NCI-H146 treated with DMSO at 0.1 percent for 48 hours (cell line): Measurements from ENCODE around the gene RIN1.
"Not testable (repeated sequence)": the region's sequence is repeated elsewhere in the genome, so short reads cannot be mapped to it uniquely, and the experiment has no call there.

Experiments
- DNase-seq: peaks from one replicate; lab custom pipeline; 2025; ENCODE audit not compliant: unreplicated experiment; lab: John Stamatoyannopoulos, UW

RIN1 gene

DNA sequence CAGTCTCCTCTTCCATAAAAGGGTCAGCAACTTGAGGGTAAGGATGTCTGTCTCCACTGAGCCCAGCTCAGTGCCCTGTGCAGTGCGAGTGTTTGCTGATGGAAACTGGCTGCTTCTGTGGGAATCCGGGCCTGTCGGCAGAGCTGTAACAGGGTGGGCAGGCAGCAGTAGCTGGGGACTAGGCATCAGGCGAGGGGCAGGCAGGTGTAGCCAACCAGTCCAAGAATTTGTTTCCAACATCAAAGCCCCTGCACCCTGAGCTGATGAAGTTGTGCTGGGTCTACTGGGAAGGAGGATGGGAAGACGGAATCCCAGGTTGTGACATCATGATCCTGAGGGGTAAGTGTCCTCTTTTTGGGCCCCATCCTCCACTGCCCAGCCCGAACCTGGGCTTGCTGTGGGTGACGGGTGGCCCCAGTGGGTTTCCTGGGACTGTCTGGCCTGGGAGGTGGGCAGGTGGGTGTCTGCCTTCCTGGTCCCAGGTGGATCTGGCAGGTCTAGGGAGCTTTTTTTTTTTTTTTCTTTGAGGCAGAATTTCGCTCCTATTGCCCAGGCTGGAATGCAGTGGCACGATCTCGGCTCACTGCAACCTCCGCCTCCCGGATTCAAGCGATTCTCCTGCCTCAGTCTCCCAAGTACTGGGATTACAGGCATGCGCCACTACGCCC lies 24.3 kb upstream of the RIN1 start:
- no peak for DNase-seq

DNA sequence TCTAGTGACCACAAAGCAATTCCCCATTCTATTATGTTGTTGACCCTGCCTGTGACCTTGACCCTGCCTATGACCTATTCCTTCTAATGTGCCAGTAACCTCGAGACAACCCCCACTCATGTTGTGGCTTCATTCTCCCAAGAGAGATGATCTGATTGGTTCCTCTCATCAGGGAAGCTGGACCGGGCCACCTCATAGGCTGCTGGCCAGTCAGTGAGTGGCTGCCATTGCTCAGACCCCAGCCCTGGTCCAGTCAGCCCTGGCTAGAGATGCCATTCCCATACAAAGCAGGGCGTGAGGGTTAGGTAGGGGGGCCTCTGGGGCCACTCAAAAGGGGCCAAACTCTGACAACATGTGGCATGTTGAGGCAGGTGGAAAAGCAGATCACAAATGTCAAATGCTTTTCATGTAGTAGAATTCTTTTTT lies 23.4 kb upstream of the RIN1 start:
- DNase-seq: no peak

DNA sequence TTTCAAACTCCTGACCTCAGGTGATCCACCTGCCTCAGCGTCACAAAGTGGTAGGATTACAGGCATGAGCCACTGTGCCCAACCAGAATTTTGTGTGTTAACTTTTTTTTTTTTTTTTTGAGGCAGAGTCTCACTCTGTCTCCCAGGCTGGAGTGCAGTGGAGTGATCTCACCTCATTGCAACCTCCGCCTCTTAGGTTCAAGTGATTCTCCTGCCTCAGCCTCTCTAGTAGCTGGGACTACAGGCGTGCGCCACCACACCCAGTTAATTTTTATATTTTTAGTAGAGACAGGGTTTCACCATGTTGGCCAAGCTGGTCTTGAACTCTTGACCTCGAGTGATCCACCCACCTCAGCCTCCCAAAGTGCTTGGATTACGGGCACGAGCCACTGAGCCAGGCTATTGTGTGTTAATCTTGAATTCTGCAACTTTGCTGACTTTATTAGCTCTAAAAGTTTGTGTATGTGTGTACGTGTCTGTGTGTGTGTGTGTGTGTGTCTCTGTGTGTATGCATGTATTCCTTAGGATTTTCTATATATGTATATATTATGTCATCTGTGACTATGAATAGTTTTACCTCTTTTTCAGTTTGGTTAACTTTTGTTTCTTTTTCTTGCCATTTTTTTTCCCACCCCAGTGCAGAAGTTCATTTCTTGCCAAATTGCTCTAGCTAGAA lies 14.5 kb upstream of the RIN1 start:
- DNase-seq: not testable (repeated sequence)

DNA sequence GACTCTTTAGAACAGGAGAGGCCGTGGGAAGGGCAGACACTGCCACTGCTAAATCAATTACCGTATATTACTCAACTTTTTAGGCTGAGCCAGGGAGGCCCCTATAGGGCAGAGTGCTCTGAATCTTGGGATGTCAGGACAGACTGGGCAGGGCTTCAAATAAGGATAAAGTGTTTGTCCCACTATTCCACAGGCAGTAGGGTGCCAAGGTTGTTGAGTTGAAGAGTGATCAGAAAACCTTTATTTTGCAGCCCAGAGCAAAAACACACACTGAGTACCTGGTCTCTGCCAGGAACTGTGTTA lies 12.8 kb upstream of the RIN1 start:
- no peak for DNase-seq

DNA sequence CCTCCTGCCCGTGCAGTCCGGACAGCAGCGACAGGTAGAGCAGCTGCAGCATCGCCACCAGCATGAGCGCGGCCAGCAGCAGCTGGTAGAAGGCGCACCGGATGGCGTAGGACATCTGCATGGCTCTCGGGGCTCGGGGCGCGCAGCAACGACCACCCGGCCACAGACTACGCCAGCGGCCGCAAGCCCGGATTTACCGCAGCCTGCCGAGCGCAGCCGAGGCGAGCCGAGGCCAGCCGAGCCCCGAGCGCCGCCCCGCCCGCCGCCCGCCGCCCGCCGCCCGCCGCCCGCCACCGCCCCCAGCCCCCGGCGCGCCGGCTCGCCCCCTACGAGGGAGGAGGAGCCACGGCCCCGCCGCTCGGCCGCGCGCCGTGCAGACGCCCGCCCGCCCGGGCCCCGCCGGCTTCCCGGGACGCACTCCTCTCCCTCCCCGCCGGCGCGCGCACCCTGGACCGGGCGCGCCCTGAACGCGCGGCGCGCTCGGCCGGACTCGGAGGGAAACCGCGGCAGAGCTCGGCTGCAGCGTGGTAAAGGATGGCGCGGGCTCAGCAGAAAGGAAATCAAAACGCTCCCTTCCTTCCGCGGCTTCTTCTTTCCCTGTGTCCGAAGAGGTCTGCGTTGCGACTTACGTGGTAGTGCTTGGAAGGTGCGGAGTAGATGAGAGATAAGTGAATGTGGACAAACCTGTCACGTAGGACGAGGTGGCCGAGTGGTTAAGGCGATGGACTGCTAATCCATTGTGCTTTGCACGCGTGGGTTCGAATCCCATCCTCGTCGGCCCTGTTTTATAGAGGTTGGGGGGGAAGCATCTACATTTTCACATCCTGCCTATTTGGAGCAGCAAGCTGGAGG lies 11.4 kb upstream of the RIN1 start, which contains the start of gene B4GAT1:
TSS of gene B4GAT1 (minus strand) at position 205 of the 852 bp plus-strand sequence. CDS start at position 121, 84 bp downstream.
- DNase-seq: peak; percentile 63

DNA sequence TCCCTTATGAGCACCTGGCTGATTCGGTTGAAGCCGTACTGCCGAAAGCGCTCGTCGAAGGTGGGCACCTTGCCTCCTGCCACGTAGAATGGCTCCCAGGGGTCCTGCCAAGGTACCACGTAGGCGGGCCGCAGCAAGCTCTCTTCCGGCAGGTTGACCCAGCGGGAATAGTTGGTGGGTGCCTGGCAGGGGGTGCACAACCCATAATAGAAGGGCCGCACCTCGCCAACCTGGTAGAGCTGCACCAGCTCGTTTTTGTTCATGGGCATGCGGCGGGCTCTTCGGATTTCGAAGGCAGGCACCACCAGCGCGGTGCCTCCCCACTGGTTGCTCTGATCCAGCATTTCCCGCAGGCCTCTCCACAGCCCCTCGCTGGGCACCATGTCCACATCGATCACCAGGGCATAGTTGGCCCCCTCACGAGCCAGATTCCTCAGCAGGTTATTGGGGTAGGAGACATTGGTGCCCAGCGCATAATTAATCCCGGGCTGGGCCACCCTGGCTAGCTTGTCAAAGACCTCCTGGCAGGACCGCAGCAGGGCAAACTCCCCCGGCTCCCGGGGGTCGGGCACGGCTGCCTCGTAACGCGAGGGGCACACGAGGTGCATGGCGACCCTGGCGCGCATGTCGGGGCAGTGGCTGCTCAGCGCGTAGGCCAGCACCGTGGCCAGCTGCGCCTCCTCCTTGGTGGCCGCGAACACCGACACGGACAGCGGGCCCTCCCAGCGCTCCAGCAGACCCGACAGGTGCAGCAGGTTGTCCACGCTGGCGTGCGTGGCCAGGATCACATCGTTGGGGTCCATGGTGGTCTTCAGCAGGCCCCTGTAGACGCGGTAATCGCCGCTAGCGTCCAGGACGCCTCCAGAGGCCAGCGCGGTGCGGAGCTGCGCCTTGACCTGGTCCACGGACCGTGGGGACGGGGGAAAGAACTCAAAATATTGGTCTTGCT lies 10.5 kb upstream of the RIN1 start:
- no peak for DNase-seq

DNA sequence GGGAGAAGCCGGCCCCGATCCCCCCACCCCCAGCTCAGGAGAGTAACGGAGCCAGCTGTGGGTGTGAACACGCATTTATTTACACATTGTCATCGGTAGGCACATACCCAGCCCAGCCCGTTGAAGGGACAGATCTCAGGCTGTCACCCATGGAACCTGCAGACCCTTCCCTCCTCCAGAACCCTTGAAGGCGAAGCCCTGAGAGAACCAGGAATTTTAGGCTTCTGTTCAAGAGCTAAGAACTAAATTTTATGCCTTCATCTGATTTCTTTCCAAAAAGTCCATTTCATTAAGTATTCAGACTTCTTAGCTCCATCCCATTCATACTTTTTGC lies 9.0 kb upstream of the RIN1 start:
- DNase-seq: no peak

DNA sequence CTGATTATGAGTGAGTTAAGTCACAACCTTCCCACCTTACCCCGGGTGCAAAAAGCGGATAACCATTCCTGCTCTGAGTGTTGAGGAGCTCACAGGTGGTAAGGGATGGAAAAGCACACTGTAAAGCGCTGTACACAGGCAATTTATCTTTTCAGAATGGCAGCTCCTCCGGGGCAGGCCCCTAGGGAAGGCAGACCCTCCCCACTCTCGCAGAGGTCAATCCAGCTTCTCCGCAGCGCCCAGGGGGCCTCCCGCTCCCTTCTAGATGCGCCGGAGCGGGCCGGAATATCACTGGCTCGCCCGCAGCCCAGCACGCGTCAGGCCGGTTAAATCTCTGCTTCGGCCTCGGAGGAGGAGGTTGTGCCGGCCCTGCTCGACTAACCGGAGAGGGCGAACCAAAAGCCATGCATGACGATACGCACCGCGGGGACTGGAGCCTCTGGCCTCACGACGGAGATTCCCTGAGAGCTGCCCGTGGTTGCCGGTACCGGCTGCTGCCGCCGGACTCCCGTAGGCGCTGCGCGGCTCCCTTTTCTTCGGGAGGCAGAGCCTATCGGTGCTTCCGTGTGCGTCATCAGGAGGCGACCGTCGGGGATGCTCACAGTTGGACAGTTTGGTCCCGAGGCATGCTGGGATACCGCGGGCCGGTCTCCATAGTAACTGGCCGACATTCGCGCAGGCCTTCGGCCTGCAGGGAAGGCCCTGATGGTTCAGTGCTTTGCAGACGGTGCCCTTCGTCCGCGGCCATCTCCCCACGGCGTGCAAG lies 8.5 kb upstream of the RIN1 start, which contains the start of gene BRMS1:
TSS of gene BRMS1 (minus strand) at position 555 of the 766 bp plus-strand sequence. CDS start 2,870 bp downstream, outside the sequence.
- DNase-seq: peak; percentile 79

DNA sequence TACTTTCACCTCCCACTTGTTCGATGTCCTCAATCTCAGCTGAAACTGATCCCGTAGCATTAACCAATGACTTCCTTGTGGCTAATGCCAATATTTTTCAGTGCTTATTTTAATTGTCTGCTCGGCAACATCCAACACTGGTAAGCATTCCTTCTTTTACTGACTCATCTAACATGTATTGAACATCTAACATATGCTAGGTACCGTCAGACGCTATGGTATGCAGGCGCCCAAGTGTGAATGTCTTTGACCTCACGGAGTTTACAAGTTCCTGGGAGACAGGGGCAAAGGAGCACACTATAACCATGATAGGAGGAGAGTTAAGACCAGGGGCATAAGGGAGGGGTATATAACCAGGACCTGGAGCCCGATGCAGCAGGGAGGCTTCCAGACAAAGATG lies 6.9 kb upstream of the RIN1 start:
- DNase-seq: no peak

DNA sequence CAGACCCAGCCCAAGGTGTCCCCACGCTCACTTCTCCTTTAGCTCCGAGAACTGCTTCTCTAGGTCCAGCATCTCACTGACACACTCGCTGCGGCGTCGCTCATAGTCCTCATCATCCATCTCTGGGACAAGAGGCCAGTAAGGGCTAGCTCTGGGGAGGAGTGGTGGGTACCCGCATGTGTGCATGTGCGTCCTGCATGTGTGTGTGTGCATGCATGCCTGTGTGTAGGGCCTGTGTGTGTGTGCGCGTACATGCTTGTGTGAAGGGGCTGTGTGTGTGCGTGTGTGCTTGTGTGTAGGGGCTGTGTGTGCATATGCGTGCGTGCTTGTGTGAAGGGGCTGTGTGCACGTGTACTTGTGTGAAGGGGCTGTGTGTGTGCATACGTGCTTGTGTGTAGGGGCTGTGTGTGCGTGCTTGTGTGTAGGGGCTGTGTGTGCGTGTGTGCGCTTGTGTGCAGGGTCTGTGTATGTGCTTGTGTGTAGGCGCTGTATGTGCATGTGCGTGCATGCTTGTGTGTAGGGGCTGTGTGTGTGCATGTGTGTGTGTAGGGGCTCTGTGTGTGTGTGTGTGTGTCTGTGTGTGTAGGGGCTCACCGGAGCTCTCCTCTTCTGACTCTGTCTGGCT lies 5.4 kb upstream of the RIN1 start:
- DNase-seq: no peak

DNA sequence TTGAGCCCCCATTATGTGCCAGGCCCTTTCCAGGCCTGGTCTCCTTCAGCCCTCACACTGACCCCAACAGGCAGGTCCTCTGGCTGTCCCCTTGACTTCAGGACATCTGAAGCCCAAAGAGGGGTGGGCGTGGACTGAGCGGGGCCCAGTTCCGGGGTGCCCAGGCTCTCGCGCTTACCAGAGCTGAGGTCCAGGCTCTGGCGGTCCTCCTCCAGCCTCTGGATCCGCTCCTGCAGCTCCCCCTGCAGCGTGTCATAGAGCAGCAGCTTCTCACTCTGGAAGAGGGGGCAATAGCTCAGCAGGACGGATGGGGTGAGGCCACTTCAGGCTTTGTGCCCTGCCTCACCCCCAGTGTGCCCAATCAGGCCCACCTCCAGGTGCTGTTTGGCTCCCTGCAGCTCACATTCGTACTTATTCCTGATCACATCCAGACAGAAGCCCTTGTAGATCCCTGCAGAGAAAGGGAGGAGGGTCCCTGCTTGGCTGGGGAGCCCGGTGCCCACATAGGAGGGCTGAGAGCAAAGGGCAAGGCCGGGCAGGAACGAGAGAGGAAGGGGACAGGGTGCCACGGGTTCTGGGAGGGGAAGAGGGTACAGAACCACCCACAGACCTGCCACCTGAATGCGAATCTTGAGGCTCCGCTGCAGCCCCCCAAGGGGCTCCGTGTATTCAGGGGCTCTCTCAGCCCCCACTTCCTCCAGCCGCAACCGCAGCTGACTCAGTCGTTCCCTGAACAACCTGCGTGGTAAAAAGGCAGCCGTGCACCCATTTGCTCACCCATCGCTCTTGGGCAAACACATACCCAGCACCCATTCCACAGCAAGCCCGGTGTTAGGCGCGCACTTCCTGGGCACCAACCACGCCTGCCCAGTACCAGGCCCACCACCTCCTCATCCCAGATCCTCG lies 4.6 kb upstream of the RIN1 start:
- DNase-seq: no peak

DNA sequence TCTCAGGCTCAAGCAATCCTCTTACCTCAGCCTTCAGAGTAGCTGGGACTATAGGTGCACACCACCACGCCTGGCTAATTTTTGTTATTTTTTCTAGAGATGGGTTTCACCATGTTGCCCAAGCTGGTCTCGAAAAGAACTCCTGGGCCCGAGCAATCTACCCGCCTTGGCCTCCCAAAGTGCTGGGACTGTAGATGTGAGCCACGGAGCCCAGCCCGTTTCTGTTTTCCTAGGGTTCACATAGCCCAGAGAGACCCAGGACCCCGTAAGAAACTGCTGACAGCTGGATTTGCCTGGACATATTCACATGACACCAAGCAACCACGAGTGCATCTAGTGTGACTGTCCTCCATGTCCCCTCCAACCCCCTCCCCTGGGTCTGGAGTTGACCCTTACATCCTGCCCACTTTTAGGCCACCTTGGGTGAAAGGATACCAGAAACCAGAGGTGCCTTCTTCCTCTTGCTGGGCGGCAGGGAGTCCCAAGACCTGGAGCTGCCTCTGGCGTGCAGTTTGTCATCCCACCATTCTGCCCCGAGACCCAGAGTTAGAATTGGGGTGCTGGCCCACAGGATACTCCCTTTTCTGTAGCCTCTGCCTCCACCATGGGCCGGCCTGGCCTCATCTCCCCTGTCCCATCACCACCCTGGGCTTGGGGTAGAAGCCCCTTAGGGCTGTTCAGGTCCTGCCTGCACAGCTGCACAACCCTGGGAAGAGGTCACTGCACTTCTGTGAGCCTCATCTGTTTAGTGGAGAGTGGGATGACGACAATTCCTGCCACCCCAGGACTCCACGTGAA lies 3.7 kb upstream of the RIN1 start:
- DNase-seq: no peak

DNA sequence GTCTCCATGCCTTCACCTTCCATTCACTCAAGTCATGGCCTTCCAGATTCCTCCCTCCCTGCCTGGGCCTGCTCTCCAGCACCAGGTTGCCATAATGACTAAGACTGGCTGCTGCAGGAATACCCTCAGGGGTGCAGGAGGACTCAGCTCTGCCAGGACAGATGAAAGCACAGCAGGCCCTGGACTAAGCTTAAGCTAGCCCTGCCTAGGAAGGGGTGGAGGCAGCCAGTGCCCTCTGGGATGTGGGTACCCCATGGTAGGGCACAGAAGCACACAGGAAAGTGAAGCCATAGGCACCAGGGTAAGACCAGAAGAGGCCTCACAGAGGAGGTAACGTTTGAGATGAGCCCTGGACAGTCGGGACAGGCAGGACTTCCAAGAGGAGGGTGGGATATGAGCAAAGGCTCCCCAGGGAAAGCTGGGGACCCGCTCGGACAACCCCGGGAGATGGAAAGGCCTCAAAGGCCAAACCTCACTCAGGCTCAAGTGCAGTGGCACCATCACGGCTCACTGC lies 3.0 kb upstream of the RIN1 start:
- DNase-seq: no peak

DNA sequence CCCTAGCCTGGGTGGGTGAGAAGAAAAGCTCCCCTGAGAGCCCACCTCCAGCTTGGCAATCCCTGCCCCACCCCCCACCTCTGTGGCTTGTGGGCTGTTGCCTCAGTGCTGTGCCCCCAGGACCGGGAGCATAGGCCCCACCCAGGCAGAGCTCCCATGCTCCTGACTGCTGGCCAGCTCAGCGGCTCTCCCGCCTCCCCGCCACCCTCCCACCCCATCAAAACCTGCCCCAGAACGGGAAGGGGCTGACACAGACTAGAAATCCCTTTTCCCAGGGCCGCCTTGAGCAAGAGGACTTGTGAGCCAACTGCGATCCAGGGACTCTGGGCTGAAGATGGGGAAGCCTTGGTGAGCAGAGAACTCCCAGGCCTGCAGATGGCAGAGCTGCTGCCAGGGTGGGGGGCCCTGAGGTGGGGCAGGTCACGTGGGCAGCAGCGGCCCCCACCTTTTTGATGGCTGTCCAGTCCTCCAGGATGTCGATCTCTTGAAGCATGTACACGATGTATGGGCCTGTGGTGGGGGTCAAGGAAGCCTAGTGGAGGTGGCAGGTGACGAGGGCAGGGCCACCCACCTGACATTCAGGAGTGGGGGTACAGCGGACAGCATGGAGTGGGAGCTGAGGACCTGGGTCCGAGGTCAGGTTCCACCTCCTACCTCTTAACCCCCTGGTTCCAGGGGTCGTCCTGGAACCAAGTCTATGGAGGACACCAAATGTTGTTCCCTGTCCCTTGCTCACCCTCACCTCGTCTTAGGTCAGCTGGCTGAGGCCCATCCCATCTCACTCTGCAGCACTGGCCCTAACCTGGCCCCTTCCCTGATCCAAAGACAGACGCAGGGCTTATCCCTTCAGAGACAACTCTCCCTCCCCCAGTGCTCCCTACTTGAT lies 2.3 kb upstream of the RIN1 start:
- DNase-seq: no peak

DNA sequence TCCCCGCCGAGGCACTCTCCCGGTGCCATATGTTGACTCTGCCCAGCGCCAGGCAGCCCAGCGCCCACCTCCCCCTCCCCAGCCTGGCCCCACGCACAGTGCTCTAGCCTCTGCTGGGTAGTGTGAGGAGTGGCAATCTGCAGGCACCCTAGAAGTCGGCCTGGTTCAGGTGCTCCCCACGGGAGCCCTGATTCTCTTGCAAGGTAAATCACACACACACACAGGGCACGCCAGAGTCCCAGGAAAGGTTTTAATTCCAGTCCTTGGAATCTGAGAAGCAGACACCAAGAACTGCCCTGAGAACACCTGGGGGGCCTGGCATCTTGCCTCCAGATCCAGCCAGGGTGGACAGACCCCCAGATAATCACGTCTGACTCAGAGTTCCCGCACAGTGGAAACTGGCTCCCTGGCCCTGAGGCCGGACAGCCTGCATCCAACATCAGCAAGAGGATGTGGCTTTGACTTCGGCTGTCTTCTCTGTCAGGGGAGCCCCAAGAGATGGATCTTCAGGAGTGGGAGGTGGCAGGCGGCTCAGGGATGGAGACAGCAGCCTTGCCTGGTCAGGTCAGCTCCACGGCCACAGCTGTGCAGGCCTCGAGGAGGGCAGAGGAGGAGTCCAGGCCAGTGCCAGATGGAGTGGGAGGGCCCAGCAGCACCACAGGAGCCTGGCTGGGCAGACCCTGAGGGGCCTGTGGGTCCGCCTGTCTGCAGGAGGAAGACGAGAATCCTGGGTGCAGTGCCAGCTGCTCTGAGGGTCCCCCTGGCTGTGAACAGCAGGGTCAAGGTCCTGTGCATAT lies 1.1 kb upstream of the RIN1 start:
- no peak for DNase-seq
